Inflammatory macrophage (primary cell): ENCODE data around the gene PSME3IP1.
"Not testable (repeated sequence)": the region's sequence is repeated elsewhere in the genome, so short reads cannot be mapped to it uniquely, and the experiment has no call there.

Source experiments
- DNase-seq, 2 donors: peaks; one replicate each; pipeline ENCODE4 v3.0.0-alpha.2; 2020 to 2022

Gene PSME3IP1

DNA sequence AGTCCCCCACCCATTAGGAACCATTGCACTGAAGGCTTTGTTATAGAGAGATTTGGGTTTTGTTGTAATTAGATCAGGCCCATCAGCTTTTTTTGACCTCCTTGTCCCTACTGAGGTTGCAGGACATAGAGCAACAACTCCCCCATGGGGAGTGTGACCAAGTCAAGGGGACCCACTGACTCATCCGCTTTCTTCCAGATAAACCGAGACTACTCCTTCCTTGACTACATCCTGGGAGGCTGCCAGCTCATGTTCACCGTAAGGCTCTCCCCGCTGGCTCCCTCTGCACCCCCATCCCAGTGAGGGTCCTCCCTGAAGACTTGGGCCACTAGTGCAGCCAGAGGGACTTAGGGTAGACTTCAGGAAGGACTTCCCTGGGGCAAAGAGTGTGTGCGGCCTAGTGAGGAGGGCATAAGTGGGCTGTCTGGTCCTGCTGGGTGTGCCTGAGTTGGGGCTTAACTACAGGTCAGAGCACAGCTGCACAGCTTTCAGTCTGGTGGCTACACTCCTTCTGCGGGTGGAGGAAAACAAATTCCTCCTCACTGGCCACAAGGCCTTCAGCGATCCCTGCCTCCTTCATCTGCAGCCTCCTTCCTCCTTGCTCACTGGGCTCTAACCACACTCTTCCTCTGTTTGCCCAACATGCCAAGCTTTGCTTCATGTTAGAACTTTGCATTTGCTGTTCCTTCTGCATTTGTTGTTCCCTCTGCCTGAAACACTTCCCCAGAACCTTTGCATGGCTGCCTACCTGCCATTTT lies 62.4 kb downstream of the PSME3IP1 start:
- peak; percentile 35 to 53 for DNase-seq

DNA sequence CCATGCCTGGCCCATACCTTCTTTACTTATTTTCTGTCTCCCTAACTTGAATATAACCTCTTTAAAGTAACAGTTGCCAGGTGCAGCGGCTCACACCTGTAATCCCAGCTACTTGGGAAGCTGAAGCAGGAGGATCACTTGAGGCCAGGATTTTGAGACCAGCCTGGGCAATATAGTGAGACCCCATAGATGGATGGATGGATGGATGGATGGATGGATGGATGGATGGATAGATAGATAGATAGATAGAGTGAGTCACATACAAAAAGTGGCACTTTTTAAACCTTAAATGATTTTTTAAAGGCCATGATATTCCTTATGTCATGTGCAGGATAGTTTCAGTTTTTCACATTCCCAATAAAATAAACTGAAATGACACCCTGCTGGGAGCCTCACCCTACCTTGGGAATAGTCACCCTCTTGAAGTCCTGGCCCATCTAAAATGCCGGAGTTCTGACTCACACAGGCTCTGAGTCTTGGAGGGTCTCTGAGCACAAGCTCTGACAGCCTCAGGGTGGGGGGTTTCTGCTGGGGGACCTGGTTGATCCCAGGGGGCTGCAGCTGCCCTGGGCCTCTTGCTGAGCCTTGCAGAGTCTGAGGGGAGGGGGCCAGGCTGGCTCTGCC lies 67.3 kb downstream of the PSME3IP1 start:
- no peak for DNase-seq

DNA sequence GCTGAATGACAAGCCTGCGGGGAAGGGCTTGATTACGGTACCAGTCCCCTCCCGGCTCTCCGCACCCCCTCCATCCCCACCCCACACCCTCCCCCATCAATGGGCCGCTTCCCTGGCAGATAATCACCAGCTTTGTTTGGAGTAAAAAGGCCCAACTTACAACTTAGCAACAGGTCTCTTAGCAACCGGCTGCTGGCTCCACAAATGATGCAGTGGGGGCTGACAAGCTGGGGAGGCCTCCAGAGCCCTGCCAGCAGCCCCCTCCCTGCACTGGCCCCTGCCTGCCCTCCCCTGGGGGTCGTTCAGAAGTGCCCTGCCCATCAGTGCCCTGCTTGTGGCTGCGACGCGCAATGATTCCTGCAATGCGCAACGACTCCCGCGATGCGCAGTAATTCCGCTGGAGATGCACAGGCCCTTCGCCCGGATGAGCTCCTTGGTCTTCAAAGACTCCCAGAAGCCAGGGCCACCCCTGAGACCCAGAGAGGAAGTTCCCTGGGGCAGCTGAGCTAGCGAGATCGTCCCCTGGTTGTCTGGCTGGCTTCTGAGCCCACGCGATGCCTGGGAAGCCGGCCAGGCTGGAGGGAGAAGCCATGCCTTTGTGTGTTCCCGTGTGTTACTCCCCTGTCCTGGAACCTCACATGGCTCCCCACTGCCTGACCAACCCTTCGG lies 70.2 kb downstream of the PSME3IP1 start:
- peak in 1 of 2 donors; percentile 19 for DNase-seq

DNA sequence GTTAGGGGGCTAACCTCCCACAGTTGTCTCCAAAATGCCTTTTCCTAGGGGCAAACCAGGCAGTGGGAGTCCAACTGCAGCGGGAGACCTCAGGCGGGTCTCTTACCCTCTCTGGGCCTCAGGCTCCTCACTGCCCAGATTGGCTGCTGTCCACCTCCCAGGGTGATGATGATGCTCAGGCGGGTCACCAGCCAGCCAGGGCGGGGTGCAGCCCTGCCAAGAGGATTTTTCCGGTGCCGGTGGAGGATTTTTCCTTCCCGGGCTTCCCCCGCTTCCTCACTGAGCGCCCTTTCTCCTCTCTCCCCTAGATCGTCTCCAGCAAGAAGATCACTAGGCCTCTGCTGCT lies 70.7 kb downstream of the PSME3IP1 start:
- no peak for DNase-seq

DNA sequence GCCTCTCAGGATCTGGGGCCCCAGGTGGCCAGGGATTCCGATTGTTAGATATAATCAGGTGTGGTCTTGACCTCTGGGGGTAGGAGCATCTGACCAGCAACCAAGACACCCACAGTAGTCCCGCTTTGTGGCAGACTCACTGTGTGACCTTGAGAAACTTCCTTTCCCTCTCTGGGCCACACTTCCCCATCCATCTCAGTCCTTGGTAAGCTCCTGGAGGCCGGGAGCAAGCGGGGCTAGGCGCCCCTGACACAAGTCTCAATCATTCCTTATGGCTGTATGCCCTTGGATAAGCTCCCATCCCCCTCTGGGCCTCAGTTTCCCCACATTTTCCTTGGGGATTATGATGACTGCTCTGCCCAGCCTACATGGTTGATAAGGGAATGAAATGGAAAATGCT lies 72.2 kb downstream of the PSME3IP1 start:
- DNase-seq, result no peak

DNA sequence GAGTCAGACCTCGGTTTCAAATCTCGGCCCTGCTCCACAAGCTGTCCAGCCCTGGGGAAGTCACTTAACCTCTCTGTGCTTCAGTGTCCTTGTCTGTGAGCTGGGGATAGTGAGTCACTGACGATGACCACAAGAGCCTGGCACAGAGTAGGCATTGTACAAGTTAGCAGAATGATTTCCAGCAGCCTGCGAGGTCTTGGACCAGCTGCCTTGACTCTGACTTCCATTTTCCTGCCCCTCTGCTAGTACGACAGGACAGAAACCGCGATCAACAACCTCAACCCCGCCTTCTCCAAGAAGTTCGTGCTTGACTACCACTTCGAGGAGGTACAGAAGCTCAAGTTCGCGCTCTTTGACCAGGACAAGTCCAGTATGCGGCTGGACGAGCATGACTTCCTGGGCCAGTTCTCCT lies 72.8 kb downstream of the PSME3IP1 start:
- DNase-seq, result no peak

DNA sequence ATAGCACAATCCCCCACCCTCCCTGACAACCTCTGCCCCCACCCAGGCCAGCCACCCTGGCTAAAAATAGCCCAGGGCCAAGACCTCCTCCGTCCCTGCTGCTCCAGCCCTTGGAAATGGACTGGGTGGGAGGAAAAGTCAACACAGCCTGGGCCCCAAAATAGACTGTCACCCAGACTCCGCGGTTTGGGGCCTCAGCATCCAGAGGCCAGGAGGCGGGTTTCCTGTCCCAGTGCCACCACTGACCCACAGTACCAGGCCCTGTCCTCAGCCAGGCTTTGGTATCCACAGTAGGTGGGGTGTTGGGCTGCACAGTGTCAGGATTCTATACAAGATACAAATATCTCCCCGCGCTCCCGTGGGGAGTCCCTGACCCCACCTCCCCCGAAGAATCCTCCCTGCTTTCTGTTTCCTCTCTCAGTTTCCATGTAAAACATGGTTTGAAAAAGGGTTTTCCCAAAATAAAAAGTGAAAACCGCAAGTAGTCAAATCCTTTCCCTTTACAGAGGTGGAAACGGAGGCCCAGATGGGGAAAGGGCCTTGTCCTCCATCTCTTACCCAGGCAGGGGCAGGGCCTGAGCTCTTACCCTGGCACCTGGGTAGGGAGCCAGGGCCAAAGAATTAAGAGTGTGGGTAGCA lies 73.3 kb downstream of the PSME3IP1 start:
- no peak for DNase-seq

DNA sequence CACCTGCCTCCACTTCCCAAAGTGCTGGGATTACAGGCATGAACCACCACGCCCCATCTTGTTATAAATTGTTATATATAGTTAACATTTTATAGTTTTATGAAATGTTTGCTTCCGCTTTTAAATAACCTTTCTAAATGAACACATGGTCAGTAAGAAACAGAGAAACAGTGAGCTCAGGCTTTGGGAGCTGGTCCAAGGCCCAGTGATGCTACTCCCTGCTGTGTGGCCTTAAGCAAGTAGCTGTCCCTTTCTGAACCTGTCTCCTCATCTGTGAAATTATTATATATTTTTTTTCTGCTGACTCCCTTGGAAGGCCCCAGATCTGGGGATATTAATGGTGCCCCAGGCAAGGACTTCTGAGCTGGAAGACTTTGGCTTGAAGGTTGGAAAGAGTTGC lies 74.4 kb downstream of the PSME3IP1 start:
- no peak for DNase-seq

DNA sequence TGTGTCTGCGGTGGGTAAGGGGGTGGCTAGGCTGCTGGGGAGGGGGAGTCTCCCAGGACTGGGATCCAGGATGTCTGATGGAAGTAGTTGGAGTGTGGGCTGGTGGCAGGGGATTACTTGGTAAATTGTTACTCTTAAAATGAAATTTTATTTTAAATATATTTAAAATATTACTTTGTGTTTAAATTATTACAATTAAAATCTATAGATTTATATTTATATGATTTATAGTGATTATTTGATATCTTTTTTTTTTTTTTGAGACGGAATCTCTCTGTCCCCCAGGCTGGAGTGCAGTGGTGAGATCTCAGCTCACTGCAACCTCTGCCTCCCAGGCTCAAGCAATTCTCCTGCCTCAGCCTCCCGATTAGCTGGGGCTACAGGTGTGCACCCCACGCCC lies 74.9 kb downstream of the PSME3IP1 start:
- no peak for DNase-seq

DNA sequence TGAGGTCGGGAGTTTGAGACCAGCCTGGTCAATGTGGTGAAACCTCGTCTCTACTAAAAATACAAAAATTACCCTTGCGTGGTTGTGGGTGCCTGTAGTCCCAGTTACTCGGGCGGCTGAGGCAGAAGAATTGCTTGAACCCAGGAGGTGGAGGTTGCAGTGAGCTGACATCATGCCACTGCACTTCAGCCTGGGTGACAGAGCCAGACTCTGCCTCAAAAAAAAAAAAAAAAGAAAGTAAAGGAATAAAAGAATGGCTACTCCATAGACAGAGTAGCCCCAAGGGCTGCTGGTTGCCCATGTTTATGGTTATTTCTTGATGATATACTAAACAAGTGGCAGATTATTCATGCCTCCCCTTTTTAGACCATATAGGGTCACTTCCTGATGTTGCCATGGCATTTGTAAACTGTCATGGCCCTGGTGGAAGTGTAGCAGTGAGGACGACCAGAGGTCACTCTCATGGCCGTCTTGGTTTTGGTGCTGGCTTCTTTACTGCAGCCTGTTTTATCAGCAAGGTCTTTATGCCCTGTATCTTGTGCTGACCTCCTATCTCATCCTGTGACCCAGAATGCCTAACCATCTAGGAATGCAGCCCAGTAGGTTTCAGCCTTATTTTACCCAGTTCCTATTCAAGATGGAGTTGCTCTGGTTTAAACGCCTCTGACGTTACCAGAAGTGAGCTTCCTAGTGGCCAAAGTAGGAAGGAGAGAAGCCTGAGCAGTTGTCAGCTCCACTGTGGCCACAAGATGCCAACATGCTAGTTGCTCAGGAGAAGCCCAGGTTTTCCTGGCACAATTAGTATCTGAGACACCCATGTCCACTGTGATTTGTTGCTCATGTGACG lies 76.4 kb downstream of the PSME3IP1 start:
- not testable (repeated sequence) for DNase-seq

DNA sequence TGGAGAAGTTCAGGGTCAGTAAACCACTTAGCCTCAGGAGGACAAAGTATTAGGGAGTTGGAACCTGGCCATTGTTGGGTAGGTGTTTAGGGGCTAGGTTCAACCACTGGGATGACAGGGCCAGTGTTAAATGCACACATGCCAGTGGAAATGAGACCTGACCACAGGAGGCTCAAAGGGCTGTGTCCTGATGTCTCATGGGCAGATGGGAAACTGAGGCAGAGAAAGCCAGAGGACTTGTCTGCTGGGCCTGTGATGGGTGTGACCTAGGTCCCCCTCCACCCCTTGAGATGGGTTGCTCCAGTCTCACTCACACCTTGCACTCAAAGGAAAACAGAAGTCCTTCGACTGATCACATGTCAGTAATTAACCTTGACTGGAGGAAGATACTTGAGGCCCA lies 77.4 kb downstream of the PSME3IP1 start:
- DNase-seq, result no peak

DNA sequence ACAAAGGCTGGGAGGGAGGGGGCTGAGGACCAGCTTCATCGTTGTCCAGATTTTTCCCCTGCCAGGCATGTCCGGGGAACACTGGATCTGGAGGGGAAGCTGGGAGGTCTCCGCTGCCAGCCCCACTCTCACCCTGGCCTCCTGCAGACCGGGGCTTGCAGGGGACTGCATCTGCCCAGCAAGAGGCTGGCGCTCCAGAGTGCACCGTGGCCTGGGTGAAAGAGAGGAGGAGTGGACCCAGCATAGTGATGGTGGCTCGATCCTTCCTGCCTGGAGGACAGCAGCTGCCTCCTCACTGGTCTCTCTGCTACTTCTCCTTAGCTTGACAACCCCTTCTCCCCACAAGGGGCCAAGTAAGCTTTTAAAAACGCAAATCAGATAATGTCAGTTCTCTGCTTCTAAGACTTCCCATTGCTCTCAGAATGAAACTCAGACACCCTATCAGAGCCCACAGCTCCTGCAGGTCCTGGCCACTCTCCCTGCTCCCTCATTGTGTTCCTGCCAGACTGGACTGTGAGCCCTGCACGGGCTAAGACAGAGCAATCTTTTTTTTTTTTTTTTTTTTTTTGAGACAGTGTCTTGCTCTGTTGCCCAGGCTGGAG lies 78.4 kb downstream of the PSME3IP1 start:
- no peak for DNase-seq

DNA sequence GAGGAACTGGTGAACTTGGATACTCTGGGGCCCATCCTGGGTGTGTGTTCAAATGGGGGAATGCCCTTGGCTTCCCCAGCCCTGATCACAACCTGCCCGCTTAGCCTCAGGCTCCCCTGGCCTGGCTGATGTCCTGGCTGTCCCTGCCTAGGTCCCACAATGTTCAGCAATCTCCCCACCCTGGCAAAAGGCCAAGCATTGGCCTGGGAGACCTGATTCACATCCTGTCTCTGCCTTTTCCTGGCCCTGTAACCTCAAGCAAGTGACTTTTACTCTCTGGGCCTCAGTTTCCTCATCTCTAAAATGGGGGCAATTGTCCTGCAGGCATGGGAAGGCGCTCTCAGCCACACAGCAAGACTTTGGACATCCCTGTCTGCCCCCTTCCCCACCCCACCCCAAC lies 79.1 kb downstream of the PSME3IP1 start:
- no peak for DNase-seq

DNA sequence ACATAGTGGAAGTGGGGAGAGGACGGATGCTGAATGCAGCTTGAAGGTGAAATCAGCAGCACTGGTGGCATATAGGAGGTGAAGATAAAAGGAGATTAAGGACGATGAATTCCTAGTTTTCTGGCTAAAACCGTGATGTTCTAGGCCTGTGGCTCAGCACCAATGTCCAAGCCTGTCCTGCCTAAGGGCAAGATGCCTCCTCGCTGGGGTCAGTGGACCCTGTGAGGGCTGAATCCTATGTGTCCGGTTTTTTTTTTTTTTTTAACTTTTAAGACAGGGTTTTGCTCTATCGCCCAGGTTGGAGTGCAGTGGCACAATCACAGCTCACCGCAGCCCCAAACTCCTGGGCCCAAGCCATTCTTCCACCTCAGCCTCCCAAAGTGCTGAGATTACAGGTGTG lies 80.7 kb downstream of the PSME3IP1 start:
- DNase-seq, result no peak

DNA sequence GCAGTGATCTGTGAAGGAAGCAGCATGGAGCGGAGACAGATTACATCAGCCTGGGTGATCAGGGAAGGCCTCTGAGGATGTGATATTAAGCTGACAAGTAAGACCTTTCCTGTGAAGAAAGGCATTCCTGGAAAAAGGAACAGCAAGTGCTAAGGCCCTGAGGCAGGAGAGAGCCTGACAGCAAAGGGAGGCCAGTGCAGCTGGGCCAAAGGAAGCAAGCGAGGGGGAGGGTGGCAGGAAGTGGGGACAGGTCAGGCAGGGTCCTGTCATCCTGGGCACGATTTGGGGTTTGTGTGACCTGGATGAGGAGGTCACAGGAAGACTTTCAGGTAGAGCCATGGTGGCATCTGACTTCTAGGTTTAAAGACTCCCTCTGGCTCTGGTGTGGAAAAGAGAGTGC lies 81.1 kb downstream of the PSME3IP1 start:
- no peak for DNase-seq

DNA sequence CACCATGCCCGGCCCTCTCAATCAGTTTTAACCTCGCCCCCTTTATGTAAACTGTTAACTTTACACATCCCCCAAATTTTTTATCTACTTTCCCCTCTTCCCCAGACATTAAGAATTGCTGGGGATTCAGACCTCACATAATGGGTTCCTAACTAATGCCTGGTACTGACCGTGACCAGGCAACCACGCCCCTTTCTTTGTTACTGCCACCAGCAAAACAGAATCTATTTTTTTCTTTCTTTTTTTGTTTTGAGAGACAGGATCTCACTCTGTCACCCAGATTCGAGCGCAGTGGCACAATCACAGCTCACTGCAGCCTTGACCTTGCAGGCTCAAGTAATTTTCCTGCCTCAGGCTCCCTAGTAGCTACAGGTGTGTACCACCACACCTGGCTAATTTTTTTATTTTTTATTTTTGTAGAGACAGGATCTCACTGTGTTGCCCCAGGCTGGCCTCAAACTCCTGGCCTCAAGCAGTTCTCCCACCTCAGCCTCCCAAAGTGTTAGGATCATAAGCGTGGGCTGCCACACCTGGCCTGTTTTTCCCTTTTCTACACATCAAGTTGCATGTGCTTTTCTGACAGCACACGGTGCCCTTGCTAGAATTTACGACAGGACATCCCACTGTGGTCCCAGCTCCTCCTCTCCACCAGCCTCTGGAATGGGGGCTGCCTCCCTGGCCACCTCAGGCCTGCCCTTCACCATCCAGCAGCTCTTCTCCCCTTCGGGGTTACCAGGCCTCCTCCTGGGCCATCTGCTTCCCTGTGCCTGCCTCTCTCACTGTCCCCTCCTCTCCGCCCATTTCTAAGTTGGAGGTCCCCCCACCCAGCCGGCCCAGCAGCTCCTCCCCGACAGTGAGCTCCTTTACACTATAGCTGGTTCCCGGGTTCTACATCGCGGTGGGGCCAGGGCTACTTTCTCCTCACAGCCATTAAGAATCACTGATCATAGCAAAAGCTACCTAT lies 82.7 kb downstream of the PSME3IP1 start:
- DNase-seq, result no peak
